Activated naive CD4-positive, alpha-beta T cell (primary cell): Measurements from ENCODE around the gene SEPTIN1.

Experiments used
- DNase-seq, 4 experiments: peaks; one replicate each; lab custom pipeline; 2025; lab: John Stamatoyannopoulos, UW

SEPTIN1 gene

GRCh38 chr16:30377050-30377811 is 5.1 kb downstream of the SEPTIN1 start:
- no peak for DNase-seq

GRCh38 chr16:30376461-30376902 is 5.9 kb downstream of the SEPTIN1 start:
- DNase-seq = no peak

GRCh38 chr16:30375864-30376263 is 6.5 kb downstream of the SEPTIN1 start:
- DNase-seq = no peak

- no peak for DNase-seq
Observed at GRCh38 chr16:30374538-30374937, 7.8 kb downstream of the SEPTIN1 start, which contains the start of gene MYL11. Gene MYL11, plus strand, starts transcription at chr16:30374802. Its CDS starts 56 bp downstream, at chr16:30374858.

GRCh38 chr16:30372725-30373124 is 9.6 kb downstream of the SEPTIN1 start:
- no peak for DNase-seq

- DNase-seq = no peak
Observed at GRCh38 chr16:30372038-30372712, 10.2 kb downstream of the SEPTIN1 start.

GRCh38 chr16:30371248-30371816 is 11.0 kb downstream of the SEPTIN1 start:
- DNase-seq = no peak

- peak; percentile 85 to 97 (median 92) for DNase-seq
Observed at GRCh38 chr16:30370456-30371247, 11.7 kb downstream of the SEPTIN1 start, which contains the start of gene TBC1D10B. Gene TBC1D10B, minus strand, starts transcription at chr16:30370494. Its CDS starts 311 bp downstream, at chr16:30370183.

GRCh38 chr16:30369938-30370455 is 12.4 kb downstream of the SEPTIN1 start:
- no peak for DNase-seq

- no peak for DNase-seq
Observed at GRCh38 chr16:30369091-30369937, 13.0 kb downstream of the SEPTIN1 start.

- DNase-seq = no peak
Observed at GRCh38 chr16:30368792-30369090, 13.6 kb downstream of the SEPTIN1 start.

- DNase-seq = no peak
Observed at GRCh38 chr16:30368122-30368791, 14.1 kb downstream of the SEPTIN1 start.

- no peak for DNase-seq
Observed at GRCh38 chr16:30367349-30368009, 14.9 kb downstream of the SEPTIN1 start.

GRCh38 chr16:30366511-30366910 is 15.8 kb downstream of the SEPTIN1 start:
- DNase-seq = no peak

- no peak for DNase-seq
Observed at GRCh38 chr16:30365200-30365599, 17.2 kb downstream of the SEPTIN1 start.

GRCh38 chr16:30361180-30361579 is 21.2 kb downstream of the SEPTIN1 start:
- DNase-seq = no peak

GRCh38 chr16:30359871-30360170 is 22.5 kb downstream of the SEPTIN1 start:
- DNase-seq = no peak

GRCh38 chr16:30358990-30359870 is 23.1 kb downstream of the SEPTIN1 start:
- DNase-seq = no peak

GRCh38 chr16:30358577-30358936 is 23.8 kb downstream of the SEPTIN1 start:
- no peak for DNase-seq
